NCI-H82 treated with DMSO at 0.1 percent for 48 hours (cell line): ENCODE measurements around the gene TP53TG3E.
"Not testable (repeated sequence)": the region's sequence is repeated elsewhere in the genome, so short reads cannot be mapped to it uniquely, and the experiment has no call there.

Source experiments
- DNase-seq: peaks from one replicate; lab custom pipeline; 2025; ENCODE audit not compliant: unreplicated experiment; lab: John Stamatoyannopoulos, UW

Gene TP53TG3E, protein sequence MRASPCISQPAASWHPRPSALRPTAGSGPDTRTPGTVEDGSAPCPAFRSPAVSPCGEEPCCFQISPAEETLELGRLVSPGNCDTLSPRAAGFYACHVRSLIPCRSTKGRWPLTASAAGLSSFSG

DNA sequence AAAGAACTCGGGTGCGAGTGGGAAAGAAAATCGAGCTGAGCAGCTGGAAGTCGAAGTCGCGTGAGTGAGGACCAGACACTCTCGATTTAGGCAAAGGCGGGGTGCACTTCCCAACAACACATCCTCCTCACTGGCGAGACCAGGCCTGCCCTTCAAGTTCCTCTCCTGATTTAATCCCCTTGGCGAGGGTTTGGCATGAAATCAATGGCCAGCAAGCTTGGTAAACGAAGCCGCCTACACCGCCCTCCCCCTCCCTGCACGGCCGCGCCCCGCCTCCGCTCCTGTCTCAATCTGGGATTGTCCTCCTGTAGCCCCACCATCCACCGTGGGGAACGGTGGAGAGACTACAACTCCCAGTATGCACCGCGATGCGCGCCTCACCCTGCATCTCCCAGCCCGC, at the start of gene TP53TG3E:
Gene TP53TG3E (plus strand): TSS at position 301 of the 400 bp plus-strand sequence. CDS start 68 bp downstream, at position 369.
- DNase-seq: not testable (repeated sequence)

DNA sequence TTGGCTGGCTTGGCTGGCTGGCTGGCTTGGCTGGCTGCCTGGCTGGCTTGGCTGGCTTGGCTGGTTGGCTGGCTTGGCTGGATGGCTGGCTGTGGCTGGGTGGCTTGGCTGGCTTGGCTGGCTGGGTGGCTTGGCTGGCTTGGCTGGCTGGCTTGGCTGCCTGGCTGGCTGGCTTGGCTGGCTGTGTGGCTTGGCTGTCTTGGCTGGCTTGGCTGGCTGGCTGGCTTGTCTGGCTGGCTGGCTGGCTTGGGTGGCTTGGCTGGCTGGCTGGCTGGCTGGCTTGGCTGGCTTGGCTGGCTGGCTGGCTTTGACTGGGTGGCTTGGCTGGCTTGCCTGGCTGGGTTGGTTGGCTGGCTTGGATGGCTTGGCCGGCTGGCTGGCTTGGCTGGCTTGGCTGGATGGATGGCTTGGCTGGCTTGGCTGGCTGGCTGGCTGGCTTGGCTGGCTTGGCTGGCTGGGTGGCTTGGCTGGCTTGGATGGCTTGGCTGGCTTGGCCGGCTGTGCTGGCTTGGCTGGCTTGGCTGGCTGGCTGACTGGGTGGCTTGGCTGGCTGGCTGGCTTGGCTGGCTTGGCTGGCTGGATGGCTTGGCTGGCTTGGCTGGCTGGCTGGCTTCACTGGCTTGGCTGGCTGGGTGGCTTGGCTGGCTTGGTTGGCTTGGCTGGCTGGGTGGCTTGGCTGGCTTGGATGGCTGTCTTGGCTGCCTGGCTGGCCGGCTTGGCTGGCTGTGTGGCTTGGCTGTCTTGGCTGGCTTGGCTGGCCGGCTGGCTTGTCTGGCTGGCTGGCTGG, 32.3 kb downstream of the TP53TG3E start:
- not testable (repeated sequence) for DNase-seq

DNA sequence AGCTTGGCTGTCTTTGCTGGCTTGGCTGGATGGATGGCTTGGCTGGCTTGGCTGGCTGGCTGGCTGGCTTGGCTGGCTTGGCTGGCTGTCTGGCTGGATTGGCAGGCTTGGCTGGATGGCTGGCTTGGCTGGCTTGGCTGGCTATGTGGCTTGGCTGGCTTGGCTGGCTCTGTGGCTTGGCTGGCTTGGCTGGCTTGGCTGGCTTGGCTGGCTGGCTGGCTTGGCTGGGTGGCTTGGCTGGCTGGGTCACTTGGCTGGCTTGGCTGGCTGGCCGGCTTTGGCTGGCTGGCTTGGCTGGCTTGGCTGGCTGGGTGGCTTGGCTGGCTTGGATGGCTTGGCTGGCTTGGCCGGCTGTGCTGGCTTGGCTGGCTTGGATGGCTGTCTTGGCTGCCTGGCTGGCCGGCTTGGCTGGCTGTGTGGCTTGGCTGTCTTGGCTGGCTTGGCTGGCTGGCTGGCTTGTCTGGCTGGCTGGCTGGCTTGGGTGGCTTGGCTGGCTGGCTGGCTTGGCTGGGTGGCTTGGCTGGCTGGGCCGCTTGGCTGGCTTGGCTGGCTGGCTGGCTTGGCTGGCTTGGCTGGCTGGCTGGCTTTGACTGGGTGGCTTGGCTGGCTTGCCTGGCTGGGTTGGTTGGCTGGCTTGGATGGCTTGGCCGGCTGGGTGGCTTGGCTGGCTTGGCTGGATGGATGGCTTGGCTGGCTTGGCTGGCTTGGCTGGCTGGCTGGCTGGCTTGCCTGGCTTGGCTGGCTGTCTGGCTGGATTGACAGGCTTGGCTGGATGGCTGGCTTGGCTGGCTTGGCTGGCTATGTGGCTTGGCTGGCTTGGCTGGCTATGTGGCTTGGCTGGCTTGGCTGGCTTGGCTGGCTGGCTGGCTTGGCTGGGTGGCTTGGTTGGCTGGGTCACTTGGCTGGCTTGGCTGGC, 33.8 kb downstream of the TP53TG3E start:
- DNase-seq: not testable (repeated sequence)

DNA sequence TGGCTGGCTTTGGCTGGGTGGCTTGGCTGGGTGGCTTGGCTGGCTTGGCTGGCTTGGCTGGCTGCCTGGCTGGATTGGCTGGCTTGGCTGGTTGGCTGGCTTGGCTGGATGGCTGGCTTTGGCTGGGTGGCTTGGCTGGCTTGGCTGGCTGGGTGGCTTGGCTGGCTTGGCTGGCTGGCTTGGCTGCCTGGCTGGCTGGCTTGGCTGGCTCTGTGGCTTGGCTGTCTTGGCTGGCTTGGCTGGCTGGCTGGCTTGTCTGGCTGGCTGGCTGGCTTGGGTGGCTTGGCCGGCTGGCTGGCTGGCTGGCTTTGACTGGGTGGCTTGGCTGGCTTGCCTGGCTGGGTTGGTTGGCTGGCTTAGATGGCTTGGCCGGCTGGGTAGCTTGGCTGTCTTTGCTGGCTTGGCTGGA, 34.4 kb downstream of the TP53TG3E start:
- not testable (repeated sequence) for DNase-seq

DNA sequence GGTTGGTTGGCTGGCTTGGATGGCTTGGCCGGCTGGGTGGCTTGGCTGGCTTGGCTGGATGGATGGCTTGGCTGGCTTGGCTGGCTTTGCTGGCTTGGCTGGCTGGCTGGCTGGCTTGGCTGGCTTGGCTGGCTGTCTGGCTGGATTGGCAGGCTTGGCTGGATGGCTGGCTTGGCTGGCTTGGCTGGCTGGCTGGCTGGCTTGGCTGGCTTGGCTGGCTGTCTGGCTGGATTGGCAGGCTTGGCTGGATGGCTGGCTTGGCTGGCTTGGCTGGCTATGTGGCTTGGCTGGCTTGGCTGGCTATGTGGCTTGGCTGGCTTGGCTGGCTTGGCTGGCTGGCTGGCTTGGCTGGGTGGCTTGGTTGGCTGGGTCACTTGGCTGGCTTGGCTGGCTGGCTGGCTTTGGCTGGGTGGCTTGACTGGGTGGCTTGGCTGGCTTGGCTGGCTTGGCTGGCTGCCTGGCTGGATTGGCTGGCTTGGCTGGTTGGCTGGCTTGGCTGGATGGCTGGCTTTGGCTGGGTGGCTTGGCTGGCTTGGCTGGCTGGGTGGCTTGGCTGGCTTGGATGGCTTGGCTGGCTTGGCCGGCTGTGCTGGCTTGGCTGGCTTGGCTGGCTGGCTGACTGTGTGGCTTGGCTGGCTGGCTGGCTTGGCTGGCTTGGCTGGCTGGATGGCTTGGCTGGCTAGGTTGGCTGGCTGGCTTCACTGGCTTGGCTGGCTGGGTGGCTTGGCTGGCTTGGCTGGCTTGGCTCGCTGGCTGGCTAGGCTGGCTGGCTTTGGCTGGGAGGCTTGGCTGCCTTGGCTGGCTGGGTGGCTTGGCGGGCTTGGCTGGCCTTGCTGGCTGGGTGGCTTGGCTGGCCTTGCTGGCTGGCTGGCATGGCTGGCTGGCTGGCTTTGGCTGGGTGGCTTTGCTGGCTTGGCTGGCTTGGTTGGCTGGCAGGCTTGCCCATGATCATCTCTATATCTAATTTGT, 35.3 kb downstream of the TP53TG3E start:
- DNase-seq: not testable (repeated sequence)
